ENCODE results near the gene GSPT2.
"Not testable (repeated sequence)": the region's sequence is repeated elsewhere in the genome, so short reads cannot be mapped to it uniquely, and the experiment has no call there.

DNA sequence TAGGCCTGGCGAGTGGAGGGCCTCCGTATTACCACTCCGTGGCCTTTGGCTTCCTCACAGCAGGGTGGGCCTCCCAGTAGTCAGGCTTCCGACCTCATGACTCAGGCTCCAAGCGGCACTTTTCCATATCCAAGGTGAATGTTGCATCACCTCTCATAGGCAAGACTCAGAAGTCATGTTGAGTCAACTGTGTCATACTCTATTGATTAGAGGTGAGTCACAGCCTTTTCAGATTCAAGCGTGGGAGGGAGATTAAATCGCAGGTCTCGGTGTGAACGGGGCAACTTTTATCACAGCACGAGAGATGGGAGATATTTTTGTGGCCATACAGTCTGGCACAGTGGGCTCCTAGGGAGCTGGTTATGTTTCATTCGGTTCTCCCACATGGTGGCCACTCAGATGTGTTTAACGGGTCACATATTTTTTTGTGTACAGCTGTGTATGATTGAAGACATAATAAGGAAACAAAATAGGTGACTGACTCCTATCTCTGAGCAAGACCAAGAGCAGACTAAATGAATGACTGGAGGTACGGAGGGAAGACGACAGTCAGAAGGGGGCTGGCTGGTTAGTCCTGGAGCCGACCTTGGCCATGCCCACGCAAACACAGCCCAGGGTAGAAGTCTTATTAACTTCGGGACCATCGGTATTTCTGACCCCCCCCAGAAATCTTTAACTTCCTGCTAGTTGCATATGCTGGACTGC is 30.1 kb upstream of the GSPT2 start:
- not testable (repeated sequence) for TF ChIP-seq CTCF, POLR2A (IDR thresholded peaks at IDR 0.05)

Data from suprapubic skin (tissue), 3 donors.